Measurements from ENCODE around the gene COL5A3.
"Not testable (repeated sequence)": the region's sequence is repeated elsewhere in the genome, so short reads cannot be mapped to it uniquely, and the experiment has no call there.

Gene COL5A3

GRCh38 chr19:9937001-9937411 lies 73.3 kb downstream of the COL5A3 start:
- no peak for DNase-seq (ENCODE audit: low read depth)

- DNase-seq (ENCODE audit: low read depth) = no peak
These were observed 73.8 kb downstream of the COL5A3 start, which contains the start of gene OLFM2 for GRCh38 chr19:9936326-9937000. OLFM2 (minus strand) TSS chr19:9936515; CDS start chr19:9936366, 149 bp downstream.

GRCh38 chr19:9935506-9936325 lies 74.6 kb downstream of the COL5A3 start:
- no peak for DNase-seq (ENCODE audit: low read depth)

GRCh38 chr19:9934132-9934950 lies 76.0 kb downstream of the COL5A3 start:
- peak; percentile 38 for DNase-seq (ENCODE audit: low read depth)

GRCh38 chr19:9932835-9933234 lies 77.5 kb downstream of the COL5A3 start:
- DNase-seq (ENCODE audit: low read depth) = no peak

GRCh38 chr19:9931629-9932028 lies 78.7 kb downstream of the COL5A3 start:
- no peak for DNase-seq (ENCODE audit: low read depth)

GRCh38 chr19:9923440-9923839 lies 86.9 kb downstream of the COL5A3 start:
- DNase-seq (ENCODE audit: low read depth) = no peak

- not testable (repeated sequence) for DNase-seq (ENCODE audit: low read depth)
These were observed 87.4 kb downstream of the COL5A3 start for GRCh38 chr19:9922782-9923379.

GRCh38 chr19:9917321-9917720 lies 93.0 kb downstream of the COL5A3 start:
- peak; percentile 47 for DNase-seq (ENCODE audit: low read depth)

GRCh38 chr19:9916719-9917118 lies 93.6 kb downstream of the COL5A3 start:
- no peak for DNase-seq (ENCODE audit: low read depth)

- DNase-seq (ENCODE audit: low read depth) = peak; percentile 58
These were observed 95.7 kb downstream of the COL5A3 start for GRCh38 chr19:9914315-9915207.

- DNase-seq (ENCODE audit: low read depth) = no peak
These were observed 96.3 kb downstream of the COL5A3 start for GRCh38 chr19:9914001-9914314.

- no peak for DNase-seq (ENCODE audit: low read depth)
These were observed 96.9 kb downstream of the COL5A3 start for GRCh38 chr19:9913237-9914000.

- no peak for DNase-seq (ENCODE audit: low read depth)
These were observed 97.6 kb downstream of the COL5A3 start for GRCh38 chr19:9912551-9913236.

GRCh38 chr19:9911524-9912185 lies 98.6 kb downstream of the COL5A3 start:
- DNase-seq (ENCODE audit: low read depth) = no peak

- DNase-seq (ENCODE audit: low read depth) = no peak
These were observed 99.7 kb downstream of the COL5A3 start for GRCh38 chr19:9910625-9911024.

Measured in amniotic epithelial cell (primary cell).